Chondrocyte (in vitro differentiated cells): Measurements from ENCODE around the gene JAM3. TPM values are rescaled to one million over a fixed set of nuclear protein-coding genes. Genes with fewer than 3 reads are reported as not detected.

ENCODE experiments used
- DNase-seq: peaks from one replicate; pipeline ENCODE4 v3.0.0; 2021; ENCODE audit warnings: mixed read lengths, low spot score
- H3K27ac Mint-ChIP-seq: one replicate; pipeline ENCODE4 v1.8.0; 2021; ENCODE audit warnings: mild to moderate bottlenecking, moderate library complexity, mixed read lengths; ENCODE audit not compliant: unreplicated experiment
- H3K27me3 Mint-ChIP-seq: 2 replicates; pipeline ENCODE4 v1.8.0; 2021; ENCODE audit warnings: low read depth, mixed read lengths
- H3K36me3 Mint-ChIP-seq: 2 replicates; pipeline ENCODE4 v1.8.0; 2021; ENCODE audit warnings: low read depth, mixed read lengths
- H3K4me1 Mint-ChIP-seq: 2 replicates; pipeline ENCODE4 v1.8.0; 2021; ENCODE audit warnings: low read depth, mild to moderate bottlenecking, mixed read lengths
- H3K4me3 Mint-ChIP-seq: one replicate; pipeline ENCODE4 v1.8.0; 2021; ENCODE audit warnings: mild to moderate bottlenecking, moderate library complexity, mixed read lengths; ENCODE audit not compliant: unreplicated experiment
- H3K9me3 Mint-ChIP-seq: 2 replicates; pipeline ENCODE4 v1.8.0; 2021; ENCODE audit warnings: low read depth, mixed read lengths
- total RNA-seq: library from RNA; stranded (reverse); gene quantifications from 3 replicates; pipeline ENCODE4 v1.2.1, GENCODE V29; 2021
- TF ChIP-seq, protein P1 (sequence below): fragments of 200-600 bp; sonication (generic); IDR thresholded peaks from 2 replicates; pipeline ENCODE4 v1.5.0; 2021; ENCODE audit warnings: antibody characterized with exemption, mild to moderate bottlenecking, moderate library complexity

Gene JAM3
- total RNA-seq, 1 donor from 2014 or later = 105 TPM

DNA sequence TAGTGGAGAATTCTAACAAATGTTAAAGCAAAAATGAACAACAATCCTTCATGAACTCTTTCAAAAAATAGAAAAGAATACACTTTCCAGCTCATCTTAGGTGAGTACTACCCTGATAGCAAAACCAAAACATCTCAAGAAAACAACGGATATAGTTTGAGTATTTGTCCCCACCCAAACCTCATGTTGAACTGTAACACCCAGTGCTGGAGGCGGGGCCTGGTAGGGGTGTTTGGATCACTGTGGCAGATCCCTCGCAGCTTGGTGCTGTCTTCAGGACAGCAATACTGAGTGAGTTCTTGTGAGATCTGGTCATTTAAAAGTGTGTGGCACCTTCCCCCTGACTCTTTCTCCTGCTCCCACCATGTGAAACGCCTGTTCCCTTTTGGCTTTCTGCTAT, 127.9 kb downstream of the JAM3 start:
- no peaks in the 10 kb centered on the region for H3K4me1 Mint-ChIP-seq
- DNase-seq = no peak
- H3K36me3 Mint-ChIP-seq = peaks cover 32% of the 10 kb centered on the region
- no peaks in the 10 kb centered on the region for H3K27me3 Mint-ChIP-seq
- H3K9me3 Mint-ChIP-seq = no peaks in the 10 kb centered on the region
- no peak overlapping the region for H3K27ac Mint-ChIP-seq
- TF ChIP-seq, protein P1, sequence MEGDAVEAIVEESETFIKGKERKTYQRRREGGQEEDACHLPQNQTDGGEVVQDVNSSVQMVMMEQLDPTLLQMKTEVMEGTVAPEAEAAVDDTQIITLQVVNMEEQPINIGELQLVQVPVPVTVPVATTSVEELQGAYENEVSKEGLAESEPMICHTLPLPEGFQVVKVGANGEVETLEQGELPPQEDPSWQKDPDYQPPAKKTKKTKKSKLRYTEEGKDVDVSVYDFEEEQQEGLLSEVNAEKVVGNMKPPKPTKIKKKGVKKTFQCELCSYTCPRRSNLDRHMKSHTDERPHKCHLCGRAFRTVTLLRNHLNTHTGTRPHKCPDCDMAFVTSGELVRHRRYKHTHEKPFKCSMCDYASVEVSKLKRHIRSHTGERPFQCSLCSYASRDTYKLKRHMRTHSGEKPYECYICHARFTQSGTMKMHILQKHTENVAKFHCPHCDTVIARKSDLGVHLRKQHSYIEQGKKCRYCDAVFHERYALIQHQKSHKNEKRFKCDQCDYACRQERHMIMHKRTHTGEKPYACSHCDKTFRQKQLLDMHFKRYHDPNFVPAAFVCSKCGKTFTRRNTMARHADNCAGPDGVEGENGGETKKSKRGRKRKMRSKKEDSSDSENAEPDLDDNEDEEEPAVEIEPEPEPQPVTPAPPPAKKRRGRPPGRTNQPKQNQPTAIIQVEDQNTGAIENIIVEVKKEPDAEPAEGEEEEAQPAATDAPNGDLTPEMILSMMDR = no peak
- no peak overlapping the region for H3K4me3 Mint-ChIP-seq

DNA sequence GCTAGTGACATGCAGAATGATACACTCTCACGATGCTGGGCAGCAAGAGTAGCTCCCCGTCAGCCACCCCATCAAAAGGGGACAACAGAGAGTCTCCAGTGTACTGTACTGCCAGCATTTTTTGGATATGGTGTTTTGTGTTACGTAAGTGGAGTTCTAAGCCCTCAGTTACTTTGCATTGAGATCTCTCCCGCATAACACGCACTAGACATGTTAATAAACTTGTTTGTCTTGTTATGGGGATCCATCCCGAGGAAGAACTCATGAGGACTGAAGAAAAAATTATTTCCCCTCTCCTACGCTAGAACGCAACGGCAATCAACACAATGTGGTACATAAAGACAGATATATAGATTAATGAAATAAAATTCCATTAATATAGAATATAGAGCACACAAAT, 130.7 kb downstream of the JAM3 start:
- H3K4me1 Mint-ChIP-seq = no peaks in the 10 kb centered on the region
- H3K9me3 Mint-ChIP-seq = no peaks in the 10 kb centered on the region
- DNase-seq = no peak
- TF ChIP-seq, protein P1 = no peak
- H3K36me3 Mint-ChIP-seq = peaks cover 30% of the 10 kb centered on the region
- no peak overlapping the region for H3K4me3 Mint-ChIP-seq
- no peak overlapping the region for H3K27ac Mint-ChIP-seq
- H3K27me3 Mint-ChIP-seq = no peaks in the 10 kb centered on the region

DNA sequence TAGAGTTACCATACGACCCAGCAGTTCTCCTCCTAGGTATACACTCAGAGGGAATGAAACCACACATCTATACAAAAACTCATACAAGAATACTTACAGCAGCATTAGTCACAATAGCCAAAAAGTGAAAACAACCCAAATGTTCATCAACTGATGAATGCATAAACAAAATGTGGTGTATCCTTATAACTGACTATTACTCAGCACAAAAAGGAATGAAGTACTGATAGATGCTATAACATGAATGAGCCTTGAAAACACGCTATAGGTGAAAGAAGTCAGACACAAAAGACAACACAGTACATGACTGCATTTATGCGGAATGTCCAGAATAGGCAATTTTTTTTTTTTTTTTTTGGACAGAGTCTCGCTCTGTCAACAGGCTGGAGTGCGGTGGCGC, 131.8 kb downstream of the JAM3 start:
- H3K36me3 Mint-ChIP-seq = peaks cover 30% of the 10 kb centered on the region
- no peaks in the 10 kb centered on the region for H3K4me1 Mint-ChIP-seq
- no peak for DNase-seq
- H3K27ac Mint-ChIP-seq = no peak overlapping the region
- TF ChIP-seq, protein P1 = no peak
- H3K27me3 Mint-ChIP-seq = no peaks in the 10 kb centered on the region
- no peaks in the 10 kb centered on the region for H3K9me3 Mint-ChIP-seq
- no peak overlapping the region for H3K4me3 Mint-ChIP-seq

Other genes with a start within 250 kb of the JAM3 start
- gene SPATA19, start 223.6 kb upstream of the JAM3 start, total RNA-seq = not detected in 3 replicates
- gene IGSF9B, start 112.1 kb upstream of the JAM3 start, total RNA-seq = 8.4 to 18.3 TPM (median 9.3 TPM) in 3 replicates
- gene NCAPD3, start 154.9 kb downstream of the JAM3 start, total RNA-seq = 13.2 to 24.3 TPM (median 17.0 TPM) in 3 replicates
- 49.1 to 54.5 TPM (median 50.4 TPM) in 3 replicates for gene VPS26B, start 155.6 kb downstream of the JAM3 start, total RNA-seq
- 25.4 to 27.8 TPM (median 25.5 TPM) in 3 replicates for gene THYN1, start 184.3 kb downstream of the JAM3 start, total RNA-seq
- gene ACAD8, start 184.5 kb downstream of the JAM3 start, total RNA-seq = 14.9 to 21.1 TPM (median 17.0 TPM) in 3 replicates
- not detected in 3 replicates for gene GLB1L3, start 207.3 kb downstream of the JAM3 start, total RNA-seq